ENCODE data around the gene KMT2B. TPM values are rescaled to one million over a fixed set of nuclear protein-coding genes. Genes with fewer than 3 reads are reported as not detected.
"Not testable (repeated sequence)": the region's sequence is repeated elsewhere in the genome, so short reads cannot be mapped to it uniquely, and the experiment has no call there.

The KMT2B gene
- total RNA-seq, 1 experiment from 2014 or later = 66.6 TPM

DNA sequence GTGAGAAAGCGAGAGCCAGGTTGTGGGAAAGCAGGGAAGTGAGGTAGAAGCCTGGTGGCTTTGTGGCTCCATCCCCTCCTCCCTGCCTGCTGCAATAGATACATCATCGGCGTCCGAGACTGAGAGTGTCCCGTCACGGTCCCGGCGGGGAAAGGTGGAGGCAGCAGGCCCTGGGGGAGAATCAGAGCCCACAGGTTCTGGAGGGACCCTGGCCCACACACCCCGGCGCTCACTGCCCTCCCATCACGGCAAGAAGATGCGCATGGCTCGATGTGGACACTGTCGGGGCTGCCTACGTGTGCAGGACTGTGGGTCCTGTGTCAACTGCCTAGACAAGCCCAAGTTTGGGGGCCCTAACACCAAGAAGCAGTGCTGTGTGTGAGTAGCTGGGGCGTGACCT lies 5.1 kb downstream of the KMT2B start (continued):
- TF ChIP-seq, protein P1, sequence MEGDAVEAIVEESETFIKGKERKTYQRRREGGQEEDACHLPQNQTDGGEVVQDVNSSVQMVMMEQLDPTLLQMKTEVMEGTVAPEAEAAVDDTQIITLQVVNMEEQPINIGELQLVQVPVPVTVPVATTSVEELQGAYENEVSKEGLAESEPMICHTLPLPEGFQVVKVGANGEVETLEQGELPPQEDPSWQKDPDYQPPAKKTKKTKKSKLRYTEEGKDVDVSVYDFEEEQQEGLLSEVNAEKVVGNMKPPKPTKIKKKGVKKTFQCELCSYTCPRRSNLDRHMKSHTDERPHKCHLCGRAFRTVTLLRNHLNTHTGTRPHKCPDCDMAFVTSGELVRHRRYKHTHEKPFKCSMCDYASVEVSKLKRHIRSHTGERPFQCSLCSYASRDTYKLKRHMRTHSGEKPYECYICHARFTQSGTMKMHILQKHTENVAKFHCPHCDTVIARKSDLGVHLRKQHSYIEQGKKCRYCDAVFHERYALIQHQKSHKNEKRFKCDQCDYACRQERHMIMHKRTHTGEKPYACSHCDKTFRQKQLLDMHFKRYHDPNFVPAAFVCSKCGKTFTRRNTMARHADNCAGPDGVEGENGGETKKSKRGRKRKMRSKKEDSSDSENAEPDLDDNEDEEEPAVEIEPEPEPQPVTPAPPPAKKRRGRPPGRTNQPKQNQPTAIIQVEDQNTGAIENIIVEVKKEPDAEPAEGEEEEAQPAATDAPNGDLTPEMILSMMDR (IDR thresholded peaks at IDR 0.05) = no peak

DNA sequence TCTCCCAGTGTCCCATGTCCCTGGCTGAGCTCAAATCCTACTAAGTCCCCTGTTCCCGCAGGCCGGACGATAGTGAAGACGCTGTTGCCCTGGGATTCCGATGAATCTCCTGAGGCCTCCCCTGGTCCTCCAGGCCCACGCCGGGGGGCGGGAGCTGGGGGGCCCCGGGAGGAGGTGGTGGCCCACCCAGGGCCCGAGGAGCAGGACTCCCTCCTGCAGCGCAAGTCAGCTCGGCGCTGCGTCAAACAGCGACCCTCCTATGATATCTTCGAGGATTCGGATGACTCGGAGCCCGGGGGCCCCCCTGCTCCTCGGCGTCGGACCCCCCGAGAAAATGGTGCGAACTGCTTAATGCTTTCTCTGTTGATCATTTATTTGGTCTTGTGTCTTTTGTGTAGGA lies 5.9 kb downstream of the KMT2B start:
- Mint-ChIP-seq H3K36me3 (peaks cover 55% of the 10 kb centered on the region), H3K4me1 (peaks cover 5% of the 10 kb centered on the region), H3K9me3 (no peaks in the 10 kb centered on the region), H3K4me3 (no peak overlapping the region), H3K27ac (no peak overlapping the region), H3K27me3 (ENCODE audit: low read depth) (no peaks in the 10 kb centered on the region)
- no peak for DNase-seq (ENCODE audit: low spot score)
- TF ChIP-seq, protein P2, sequence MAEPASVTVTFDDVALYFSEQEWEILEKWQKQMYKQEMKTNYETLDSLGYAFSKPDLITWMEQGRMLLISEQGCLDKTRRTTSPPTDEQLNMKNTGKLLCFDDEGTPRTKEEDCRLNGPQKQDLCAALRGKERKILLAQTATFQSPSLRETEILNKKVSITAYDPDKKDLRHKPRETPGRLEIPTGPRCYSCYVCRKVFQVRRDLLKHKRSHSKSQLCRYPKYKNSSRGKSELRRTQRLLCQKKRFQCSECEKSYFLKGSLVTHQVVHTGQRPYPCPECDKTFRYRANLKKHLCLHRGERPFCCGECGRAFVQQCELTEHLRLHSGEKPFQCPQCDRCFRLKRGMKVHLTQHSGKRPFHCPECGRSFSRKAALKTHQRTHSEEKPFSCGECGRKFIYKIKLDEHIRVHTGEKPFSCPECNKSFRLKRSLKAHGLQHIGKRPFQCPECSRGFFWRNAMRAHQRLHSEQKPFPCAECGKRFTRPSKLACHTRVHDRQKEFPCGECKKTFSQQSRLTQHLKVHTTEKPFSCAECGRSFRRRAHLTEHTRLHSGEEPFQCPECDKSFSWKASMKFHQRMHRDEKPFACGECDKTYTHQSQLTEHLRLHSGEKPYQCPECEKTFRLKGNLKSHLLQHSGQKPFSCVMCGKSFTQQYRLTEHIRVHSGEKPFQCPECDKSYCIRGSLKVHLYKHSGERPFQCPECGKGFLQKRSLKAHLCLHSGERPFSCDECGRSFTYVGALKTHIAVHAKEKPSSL (CRISPR knock-in tag; conservative IDR thresholded peaks at IDR 0.05) = no peak
- TF ChIP-seq, protein P1 (IDR thresholded peaks at IDR 0.05) = no peak
- no peak for TF ChIP-seq ZNF121 (CRISPR knock-in tag; IDR thresholded peaks at IDR 0.05)
- TF ChIP-seq, protein P3, sequence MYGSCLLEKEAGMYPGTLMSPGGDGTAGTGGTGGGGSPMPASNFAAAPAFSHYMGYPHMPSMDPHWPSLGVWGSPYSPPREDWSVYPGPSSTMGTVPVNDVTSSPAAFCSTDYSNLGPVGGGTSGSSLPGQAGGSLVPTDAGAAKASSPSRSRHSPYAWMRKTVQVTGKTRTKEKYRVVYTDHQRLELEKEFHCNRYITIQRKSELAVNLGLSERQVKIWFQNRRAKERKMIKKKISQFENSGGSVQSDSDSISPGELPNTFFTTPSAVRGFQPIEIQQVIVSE (CRISPR knock-in tag; IDR thresholded peaks at IDR 0.05; ENCODE audit: borderline replicate concordance) = no peak
- TF ChIP-seq, protein P4, sequence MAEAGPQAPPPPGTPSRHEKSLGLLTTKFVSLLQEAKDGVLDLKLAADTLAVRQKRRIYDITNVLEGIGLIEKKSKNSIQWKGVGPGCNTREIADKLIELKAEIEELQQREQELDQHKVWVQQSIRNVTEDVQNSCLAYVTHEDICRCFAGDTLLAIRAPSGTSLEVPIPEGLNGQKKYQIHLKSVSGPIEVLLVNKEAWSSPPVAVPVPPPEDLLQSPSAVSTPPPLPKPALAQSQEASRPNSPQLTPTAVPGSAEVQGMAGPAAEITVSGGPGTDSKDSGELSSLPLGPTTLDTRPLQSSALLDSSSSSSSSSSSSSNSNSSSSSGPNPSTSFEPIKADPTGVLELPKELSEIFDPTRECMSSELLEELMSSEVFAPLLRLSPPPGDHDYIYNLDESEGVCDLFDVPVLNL (CRISPR knock-in tag; IDR thresholded peaks at IDR 0.05; ENCODE audit: borderline replicate concordance, low read depth) = no peak
- no peak for TF ChIP-seq SP1 (CRISPR knock-in tag; conservative IDR thresholded peaks at IDR 0.05)
- TF ChIP-seq NR3C1 (CRISPR knock-in tag; conservative IDR thresholded peaks at IDR 0.05; ENCODE audit: low read depth) = no peak
- no peak for TF ChIP-seq TEAD4 (CRISPR knock-in tag; IDR thresholded peaks at IDR 0.05)
- TF ChIP-seq, protein P5, sequence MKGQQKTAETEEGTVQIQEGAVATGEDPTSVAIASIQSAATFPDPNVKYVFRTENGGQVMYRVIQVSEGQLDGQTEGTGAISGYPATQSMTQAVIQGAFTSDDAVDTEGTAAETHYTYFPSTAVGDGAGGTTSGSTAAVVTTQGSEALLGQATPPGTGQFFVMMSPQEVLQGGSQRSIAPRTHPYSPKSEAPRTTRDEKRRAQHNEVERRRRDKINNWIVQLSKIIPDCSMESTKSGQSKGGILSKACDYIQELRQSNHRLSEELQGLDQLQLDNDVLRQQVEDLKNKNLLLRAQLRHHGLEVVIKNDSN (CRISPR knock-in tag; IDR thresholded peaks at IDR 0.05) = no peak
- TF ChIP-seq, protein P6, sequence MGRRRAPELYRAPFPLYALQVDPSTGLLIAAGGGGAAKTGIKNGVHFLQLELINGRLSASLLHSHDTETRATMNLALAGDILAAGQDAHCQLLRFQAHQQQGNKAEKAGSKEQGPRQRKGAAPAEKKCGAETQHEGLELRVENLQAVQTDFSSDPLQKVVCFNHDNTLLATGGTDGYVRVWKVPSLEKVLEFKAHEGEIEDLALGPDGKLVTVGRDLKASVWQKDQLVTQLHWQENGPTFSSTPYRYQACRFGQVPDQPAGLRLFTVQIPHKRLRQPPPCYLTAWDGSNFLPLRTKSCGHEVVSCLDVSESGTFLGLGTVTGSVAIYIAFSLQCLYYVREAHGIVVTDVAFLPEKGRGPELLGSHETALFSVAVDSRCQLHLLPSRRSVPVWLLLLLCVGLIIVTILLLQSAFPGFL (CRISPR knock-in tag; IDR thresholded peaks at IDR 0.05; ENCODE audit: borderline replicate concordance) = no peak
- POLR2A ChIA-PET = no interaction called here
- CTCF ChIA-PET = interaction anchor here (0.6 to 1.0 kb wide), 5 partner anchors 14 to 228 kb away, joined by 3 read pairs; no protein-coding TSS in a partner anchor
- no peak for ATAC-seq

DNA sequence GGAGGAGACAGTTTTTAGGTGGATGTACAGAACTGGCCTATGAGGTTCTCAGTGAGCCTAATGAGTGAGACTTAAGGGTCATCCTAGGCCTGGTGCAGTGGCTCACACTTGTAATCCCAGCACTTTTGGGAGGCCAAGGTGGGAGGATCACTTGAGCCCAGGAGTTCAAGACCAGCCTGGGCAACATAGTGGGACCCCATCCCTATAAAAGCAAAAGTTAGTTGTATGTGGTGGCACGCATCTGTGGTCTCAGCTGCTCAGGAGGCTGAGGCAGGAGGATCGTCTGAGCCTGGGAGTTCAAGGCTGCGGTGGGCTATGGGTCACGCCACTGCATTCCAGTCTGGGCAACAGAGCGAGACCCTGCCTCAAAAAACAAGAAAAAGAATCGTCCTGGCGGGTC lies 6.3 kb downstream of the KMT2B start:
- H3K27me3 Mint-ChIP-seq (ENCODE audit: low read depth); H3K9me3 Mint-ChIP-seq; DNase-seq (ENCODE audit: low spot score); ATAC-seq; H3K27ac Mint-ChIP-seq; H3K4me1 Mint-ChIP-seq; H3K4me3 Mint-ChIP-seq: not testable (repeated sequence)
- peaks cover 60% of the 10 kb centered on the region for H3K36me3 Mint-ChIP-seq
- ChIA-PET CTCF (interaction anchor here (0.7 to 1.0 kb wide), 2 partner anchors 13 to 21 kb away, joined by 3 read pairs; partner anchors contain the start of genes PSENEN and U2AF1L4), POLR2A (interaction anchor here (1.3 kb wide), 1 partner anchor 16 kb away, joined by 3 read pairs; no protein-coding TSS in a partner anchor)
